BE2C (cell line): ENCODE measurements around the gene OTOL1. TPM values are rescaled to one million over a fixed set of nuclear protein-coding genes. Genes with fewer than 3 reads are reported as not detected.

Experiments used
- DNase-seq: peaks from one replicate; pipeline ENCODE4 v3.0.0-alpha.2; 2020
- H3K27me3 ChIP-seq: fragments of 250-450 bp; sonication (Bioruptor Pico); 2 replicates; pipeline ENCODE4 v1.5.1; 2020; ENCODE audit warnings: mild to moderate bottlenecking
- H3K36me3 ChIP-seq: fragments of 250-450 bp; sonication (Bioruptor Pico); 2 replicates; pipeline ENCODE4 v1.5.1; 2020; ENCODE audit warnings: mild to moderate bottlenecking
- H3K4me1 ChIP-seq: fragments of 250-450 bp; sonication (Bioruptor Pico); 2 replicates; pipeline ENCODE4 v1.5.1; 2020
- H3K4me3 ChIP-seq: 2 replicates; pipeline ENCODE4 v1.5.1; 2011; ENCODE audit warnings: low read depth, low read length
- H3K9me3 ChIP-seq: fragments of 250-450 bp; sonication (Bioruptor Pico); 2 replicates; pipeline ENCODE4 v1.5.1; 2020
- polyA plus RNA-seq: library from polyadenylated mRNA; unstranded; fragments of >200 nt; gene quantifications from one replicate; pipeline ENCODE4 v1.2.1, GENCODE V29; 2012; ENCODE audit warnings: low read depth, missing spikeins; ENCODE audit not compliant: insufficient read length, insufficient read depth
- TF ChIP-seq, protein P1 (sequence below): IDR thresholded peaks from 2 replicates; pipeline ENCODE4 v1.5.1; 2012; ENCODE audit warnings: mild to moderate bottlenecking, low read depth, low read length

The OTOL1 gene
- not detected for polyA plus RNA-seq

DNA sequence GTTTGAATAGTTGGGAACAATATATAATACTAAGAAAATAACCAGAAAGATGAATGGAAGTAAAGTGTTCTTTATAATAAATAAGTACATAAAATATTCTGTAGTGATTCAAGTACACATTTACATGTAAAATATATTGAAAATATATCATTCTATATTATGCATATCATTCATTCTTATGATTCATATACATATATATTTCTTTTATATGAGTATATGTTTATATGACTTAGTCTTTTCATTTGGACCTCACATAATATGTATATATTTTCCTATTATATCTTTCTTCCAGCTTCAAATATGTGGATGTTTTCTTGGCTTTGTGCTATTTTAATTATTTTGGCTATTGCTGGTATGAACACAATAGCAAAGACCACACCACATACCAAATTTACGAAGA, at the start of gene OTOL1:
TSS of gene OTOL1 (plus strand) at position 301 of the 400 bp plus-strand sequence. CDS start at position 301, 0 bp downstream.
- Histone ChIP-seq H3K4me1 (no peaks in the 10 kb centered on the region), H3K9me3 (no peaks in the 10 kb centered on the region), H3K36me3 (no peaks in the 10 kb centered on the region), H3K4me3 (no peak within 1 kb of the TSS), H3K27me3 (no peaks in the 10 kb centered on the region)
- DNase-seq: no peak
- TF ChIP-seq, protein P1, sequence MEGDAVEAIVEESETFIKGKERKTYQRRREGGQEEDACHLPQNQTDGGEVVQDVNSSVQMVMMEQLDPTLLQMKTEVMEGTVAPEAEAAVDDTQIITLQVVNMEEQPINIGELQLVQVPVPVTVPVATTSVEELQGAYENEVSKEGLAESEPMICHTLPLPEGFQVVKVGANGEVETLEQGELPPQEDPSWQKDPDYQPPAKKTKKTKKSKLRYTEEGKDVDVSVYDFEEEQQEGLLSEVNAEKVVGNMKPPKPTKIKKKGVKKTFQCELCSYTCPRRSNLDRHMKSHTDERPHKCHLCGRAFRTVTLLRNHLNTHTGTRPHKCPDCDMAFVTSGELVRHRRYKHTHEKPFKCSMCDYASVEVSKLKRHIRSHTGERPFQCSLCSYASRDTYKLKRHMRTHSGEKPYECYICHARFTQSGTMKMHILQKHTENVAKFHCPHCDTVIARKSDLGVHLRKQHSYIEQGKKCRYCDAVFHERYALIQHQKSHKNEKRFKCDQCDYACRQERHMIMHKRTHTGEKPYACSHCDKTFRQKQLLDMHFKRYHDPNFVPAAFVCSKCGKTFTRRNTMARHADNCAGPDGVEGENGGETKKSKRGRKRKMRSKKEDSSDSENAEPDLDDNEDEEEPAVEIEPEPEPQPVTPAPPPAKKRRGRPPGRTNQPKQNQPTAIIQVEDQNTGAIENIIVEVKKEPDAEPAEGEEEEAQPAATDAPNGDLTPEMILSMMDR: no peak

DNA sequence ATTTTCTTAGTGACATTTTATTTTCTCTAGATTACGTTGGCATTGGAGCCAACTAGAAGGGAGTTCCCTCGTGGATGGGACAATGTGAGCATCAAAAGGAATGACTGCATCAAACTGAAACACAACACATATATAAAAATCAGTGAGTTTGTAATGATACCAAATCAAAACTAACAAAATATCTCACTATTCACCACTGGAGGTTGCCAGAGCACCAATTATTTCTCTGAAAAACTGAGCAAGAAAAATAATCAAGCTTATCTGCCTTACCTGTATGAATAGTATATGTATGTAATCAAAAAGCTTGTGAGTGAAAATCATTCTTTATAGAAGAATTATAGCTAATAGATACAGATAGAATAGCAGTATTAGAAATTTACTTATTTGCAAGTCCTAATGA, 46.8 kb upstream of the OTOL1 start:
- DNase-seq: no peak
- TF ChIP-seq, protein P1: no peak
- Histone ChIP-seq H3K4me3 (no peak overlapping the region), H3K4me1 (no peaks in the 10 kb centered on the region), H3K9me3 (no peaks in the 10 kb centered on the region), H3K36me3 (no peaks in the 10 kb centered on the region), H3K27me3 (no peaks in the 10 kb centered on the region)

- no peaks in the 10 kb centered on the region for H3K4me1 ChIP-seq
- no peaks in the 10 kb centered on the region for H3K27me3 ChIP-seq
- no peak overlapping the region for H3K4me3 ChIP-seq
- TF ChIP-seq, protein P1: no peak
- no peaks in the 10 kb centered on the region for H3K9me3 ChIP-seq
- no peak for DNase-seq
- H3K36me3 ChIP-seq: no peaks in the 10 kb centered on the region
Measured at GRCh38 chr3:161452179-161452578, 44.4 kb upstream of the OTOL1 start.

GRCh38 chr3:161454615-161455014, 42.0 kb upstream of the OTOL1 start:
- no peaks in the 10 kb centered on the region for H3K9me3 ChIP-seq
- no peak overlapping the region for H3K4me3 ChIP-seq
- H3K4me1 ChIP-seq: no peaks in the 10 kb centered on the region
- no peak for DNase-seq
- H3K36me3 ChIP-seq: no peaks in the 10 kb centered on the region
- TF ChIP-seq, protein P1: no peak
- no peaks in the 10 kb centered on the region for H3K27me3 ChIP-seq

DNA sequence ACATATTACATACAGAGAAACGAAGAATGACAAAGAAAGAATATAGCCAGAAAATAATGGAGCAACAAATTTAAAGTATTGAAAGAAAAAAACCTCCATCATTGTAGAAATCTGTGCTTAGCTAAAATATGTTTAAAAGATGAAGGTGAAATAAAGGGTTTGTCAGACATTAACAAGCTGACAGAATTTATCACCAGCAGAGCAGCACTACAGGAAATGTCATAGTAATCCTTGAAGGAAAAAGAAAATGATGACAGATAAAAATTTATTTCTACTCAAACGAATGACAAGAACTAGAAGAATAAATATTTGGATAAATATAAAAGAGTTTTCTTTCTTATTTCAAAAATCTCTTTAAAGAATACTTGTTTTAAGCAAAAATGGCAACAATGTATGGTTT, 40.6 kb upstream of the OTOL1 start:
- H3K4me3 ChIP-seq: no peak overlapping the region
- H3K36me3 ChIP-seq: no peaks in the 10 kb centered on the region
- H3K9me3 ChIP-seq: no peaks in the 10 kb centered on the region
- no peaks in the 10 kb centered on the region for H3K27me3 ChIP-seq
- TF ChIP-seq, protein P1: no peak
- DNase-seq: no peak
- H3K4me1 ChIP-seq: no peaks in the 10 kb centered on the region

DNA sequence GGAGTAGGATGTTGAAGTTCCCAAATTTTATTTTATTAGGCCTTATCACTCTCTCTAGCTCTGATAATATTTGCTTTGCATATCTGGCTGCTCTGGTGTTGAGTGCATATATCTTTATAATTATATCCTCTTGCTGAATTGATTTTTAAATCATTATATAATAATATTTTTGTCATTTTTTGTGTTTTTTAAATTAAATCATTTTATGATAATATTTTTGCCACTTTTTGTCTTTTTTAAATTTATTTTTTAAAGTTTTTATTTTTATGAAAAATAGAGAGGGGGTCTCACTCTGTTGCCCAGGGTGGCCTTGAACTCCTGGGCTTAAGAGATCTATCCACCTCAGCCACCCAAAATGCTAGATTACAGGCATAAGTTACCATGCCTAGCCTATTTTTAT, 34.5 kb upstream of the OTOL1 start:
- no peaks in the 10 kb centered on the region for H3K27me3 ChIP-seq

More for the DNA sequence above, 34.5 kb upstream of the OTOL1 start:
- H3K36me3 ChIP-seq: no peaks in the 10 kb centered on the region
- TF ChIP-seq, protein P1: no peak
- no peak for DNase-seq
- H3K4me3 ChIP-seq: no peak overlapping the region
- no peaks in the 10 kb centered on the region for H3K9me3 ChIP-seq
- no peaks in the 10 kb centered on the region for H3K4me1 ChIP-seq
